ENCODE data around the gene ZDHHC11. TPM values are rescaled to one million over a fixed set of nuclear protein-coding genes. Genes with fewer than 3 reads are reported as not detected.
"Not testable (repeated sequence)": the region's sequence is repeated elsewhere in the genome, so short reads cannot be mapped to it uniquely, and the experiment has no call there.

Gene ZDHHC11
- total and polyA plus RNA-seq, 2 experiments from 2014 or later: 8.0 to 29.1 TPM

- TF ChIP-seq ZNF462 (CRISPR knock-in tag; IDR thresholded peaks at IDR 0.05) (no peak), CREB1 (CRISPR knock-in tag; IDR thresholded peaks at IDR 0.05; ENCODE audit: low read depth) (no peak), POLR2AphosphoS5 (IDR thresholded peaks at IDR 0.05; ENCODE audit: low read depth) (no peak), ETS1 (IDR thresholded peaks at IDR 0.05) (no peak), REST (IDR thresholded peaks at IDR 0.05; ENCODE audit: unreplicated experiment) (no peak)
Observed at GRCh38 chr5:749101-749670, 101.6 kb downstream of the ZDHHC11 start (continued).

DNA sequence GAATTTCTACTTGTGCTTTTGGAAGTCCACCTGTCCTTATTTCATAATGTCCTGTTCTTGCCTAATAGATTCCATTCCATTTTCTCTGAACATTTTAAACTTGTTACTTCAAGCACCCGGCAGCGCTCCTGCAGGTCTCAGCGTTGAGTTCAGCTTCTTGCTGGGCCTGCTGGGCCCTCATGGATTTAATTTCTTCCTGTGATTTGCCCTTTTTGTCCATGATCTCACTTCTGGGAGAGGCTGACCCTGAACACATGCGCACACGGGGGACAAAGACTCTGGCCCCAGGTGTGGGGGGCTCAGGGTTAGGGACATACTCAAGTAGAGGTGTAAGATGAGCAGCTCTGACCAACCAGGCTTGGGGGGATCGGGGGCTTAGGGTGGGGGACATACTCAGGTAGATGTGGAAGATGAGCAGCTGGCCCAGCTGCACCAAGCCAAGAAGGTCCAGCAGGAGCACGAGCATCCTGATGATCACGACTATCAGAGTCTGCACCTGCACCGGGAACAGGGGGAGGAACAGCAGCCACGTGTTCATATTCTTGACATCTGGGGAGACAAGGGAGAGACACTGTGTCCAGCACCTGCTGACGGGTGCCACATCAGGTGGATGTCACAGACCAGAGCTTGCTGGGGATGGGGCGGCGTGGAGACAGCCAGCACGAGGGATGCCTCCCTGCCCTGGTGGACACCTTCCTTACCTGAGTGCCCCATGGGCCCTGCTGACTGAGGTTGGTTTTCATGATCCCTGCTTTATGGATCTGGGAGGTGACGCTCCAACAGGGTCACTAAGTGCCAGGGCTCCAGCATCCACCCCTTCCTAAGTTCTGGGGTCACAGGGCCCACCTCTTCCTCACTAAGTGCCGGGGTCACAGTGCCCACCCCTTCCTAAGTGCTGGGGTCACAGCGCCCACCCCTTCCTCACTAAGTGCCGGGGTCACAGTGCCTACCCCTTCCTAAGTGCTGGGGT lies 102.5 kb downstream of the ZDHHC11 start:
- not testable (repeated sequence) for H3K27ac Mint-ChIP-seq; H3K9me3 Mint-ChIP-seq; H3K36me3 ChIP-seq (ENCODE audit: insufficient read depth); H3K79me2 ChIP-seq (replicated peaks; ENCODE audit: insufficient read depth); H3K36me3 Mint-ChIP-seq (ENCODE audit: low read depth); H4K20me1 ChIP-seq (replicated peaks; ENCODE audit: insufficient read depth); H3F3A ChIP-seq (replicated peaks; ENCODE audit: low read depth); H3K4me3 ChIP-seq; H3K9me2 ChIP-seq (ENCODE audit: insufficient read depth); H3K27me3 ChIP-seq (ENCODE audit: insufficient read depth); H3K4me2 ChIP-seq; DNase-seq (ENCODE audit: low spot score); H3K27ac ChIP-seq (ENCODE audit: low read depth); H3K4me3 Mint-ChIP-seq; ATAC-seq; H3K4me1 Mint-ChIP-seq; H2AFZ ChIP-seq; H3K4me1 ChIP-seq (ENCODE audit: insufficient read depth); H3K27me3 Mint-ChIP-seq (ENCODE audit: insufficient read depth, low read depth, poor library complexity)

- not testable (repeated sequence) for H3K79me2 ChIP-seq (replicated peaks; ENCODE audit: insufficient read depth); H3F3A ChIP-seq (replicated peaks; ENCODE audit: low read depth); DNase-seq (ENCODE audit: low spot score); H3K4me1 Mint-ChIP-seq; H3K36me3 ChIP-seq (ENCODE audit: insufficient read depth); ATAC-seq; H3K27ac ChIP-seq (ENCODE audit: low read depth); H3K36me3 Mint-ChIP-seq (ENCODE audit: low read depth); H2AFZ ChIP-seq; H3K4me2 ChIP-seq; H3K27me3 ChIP-seq (ENCODE audit: insufficient read depth); H3K9me3 Mint-ChIP-seq; H4K20me1 ChIP-seq (replicated peaks; ENCODE audit: insufficient read depth); H3K4me1 ChIP-seq (ENCODE audit: insufficient read depth); H3K27ac Mint-ChIP-seq; H3K4me3 Mint-ChIP-seq; H3K4me3 ChIP-seq; H3K27me3 Mint-ChIP-seq (ENCODE audit: insufficient read depth, low read depth, poor library complexity); H3K9me2 ChIP-seq (ENCODE audit: insufficient read depth)
Observed at GRCh38 chr5:747303-747844, 103.4 kb downstream of the ZDHHC11 start.
